Activated CD4-positive, alpha-beta T cell treated with anti-CD3 and anti-CD28 coated beads, Interleukin-2, amount 50 U/mL, for 1 hour (primary cell): ENCODE data around the gene GRM4.

Experiments
- DNase-seq: peaks from one replicate; pipeline ENCODE4 v3.0.0-alpha.2; 2020

The GRM4 gene

DNA sequence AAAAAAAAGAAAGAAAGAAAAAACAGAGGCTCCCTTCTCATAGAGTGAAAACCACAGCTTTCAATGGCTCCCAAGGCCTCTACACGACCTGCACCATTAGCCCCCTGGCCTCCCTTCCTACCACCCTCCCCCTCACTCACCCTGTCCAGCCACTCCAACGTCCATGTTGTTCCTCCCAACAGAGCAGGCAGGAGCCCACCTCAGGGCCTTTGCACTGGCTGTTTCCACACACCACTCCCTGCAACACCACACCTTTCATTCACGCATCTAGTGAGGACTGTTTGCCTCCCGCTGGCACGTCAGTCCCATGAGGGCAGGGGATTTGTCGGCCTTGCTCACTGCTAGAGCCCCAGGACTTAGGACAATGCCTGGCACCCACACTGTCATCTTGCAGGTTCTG, 39.5 kb downstream of the GRM4 start:
- no peak for DNase-seq

DNA sequence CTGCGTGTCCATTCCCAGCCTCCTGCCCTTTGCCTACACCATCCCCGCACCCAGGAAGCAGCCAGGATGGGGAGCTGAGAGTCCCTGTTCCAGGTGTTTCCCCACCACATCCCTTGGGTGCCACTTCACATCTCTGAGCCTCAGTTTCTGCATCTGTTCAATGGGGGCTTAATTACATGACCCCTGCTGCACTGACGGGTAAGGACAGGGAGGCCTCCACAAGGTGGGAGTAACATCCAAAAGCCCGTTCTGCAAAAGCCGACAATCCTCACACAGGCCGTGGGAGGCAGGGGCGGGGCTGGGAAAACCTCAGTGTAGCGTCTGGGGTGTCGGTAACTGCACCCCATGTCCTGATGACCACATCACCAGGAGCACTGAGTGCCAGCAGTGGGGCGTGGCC, 41.3 kb downstream of the GRM4 start:
- no peak for DNase-seq

- DNase-seq, result no peak
Measured at GRCh38 chr6:34104186-34104585, 41.7 kb downstream of the GRM4 start.

- no peak for DNase-seq
Measured at GRCh38 chr6:34103321-34103720, 42.6 kb downstream of the GRM4 start.

GRCh38 chr6:34102696-34103095, 43.2 kb downstream of the GRM4 start:
- no peak for DNase-seq

GRCh38 chr6:34102099-34102656, 43.7 kb downstream of the GRM4 start:
- DNase-seq, result no peak

DNA sequence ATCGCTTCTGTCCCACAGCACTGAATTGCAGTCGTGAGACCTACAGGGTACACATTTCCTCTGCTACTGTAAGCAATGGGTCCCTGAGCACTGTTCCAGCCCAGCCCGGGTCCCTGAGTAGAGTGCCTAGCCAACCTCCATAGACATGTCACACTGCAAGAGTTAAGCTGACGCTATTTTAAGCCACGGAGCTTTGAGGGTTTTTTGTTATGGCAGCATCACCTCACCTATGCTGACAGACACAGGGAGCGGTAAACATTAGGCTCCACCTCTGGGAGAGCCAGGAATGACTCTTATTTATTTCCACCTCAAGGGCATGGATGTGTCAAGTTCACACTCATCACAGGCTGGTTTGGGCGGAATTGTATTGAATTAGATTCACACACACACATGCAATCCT, 45.1 kb downstream of the GRM4 start:
- no peak for DNase-seq

DNA sequence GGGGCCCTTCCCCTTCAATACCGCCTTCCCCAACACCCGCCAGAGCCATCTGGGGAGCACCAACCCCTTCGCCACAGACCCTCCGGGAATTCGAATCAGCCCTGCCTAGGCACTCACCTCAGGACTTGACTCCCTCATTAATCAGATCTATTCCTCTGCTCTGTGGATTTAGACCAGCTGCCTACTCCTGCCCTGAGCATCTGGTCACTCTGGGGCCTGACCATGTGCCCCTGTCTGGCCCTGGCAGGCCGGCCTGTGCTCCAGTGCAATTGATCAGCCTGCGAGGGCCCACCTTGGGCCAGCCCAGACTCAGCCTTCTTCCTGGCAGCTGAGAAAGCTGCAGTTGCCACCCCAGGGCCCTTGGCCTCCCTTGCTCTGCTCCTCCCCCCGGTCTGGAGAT, 46.0 kb downstream of the GRM4 start:
- DNase-seq, result no peak

- no peak for DNase-seq
Measured at GRCh38 chr6:34098045-34098936, 47.6 kb downstream of the GRM4 start.

- DNase-seq, result no peak
Measured at GRCh38 chr6:34096814-34097213, 49.1 kb downstream of the GRM4 start.

DNA sequence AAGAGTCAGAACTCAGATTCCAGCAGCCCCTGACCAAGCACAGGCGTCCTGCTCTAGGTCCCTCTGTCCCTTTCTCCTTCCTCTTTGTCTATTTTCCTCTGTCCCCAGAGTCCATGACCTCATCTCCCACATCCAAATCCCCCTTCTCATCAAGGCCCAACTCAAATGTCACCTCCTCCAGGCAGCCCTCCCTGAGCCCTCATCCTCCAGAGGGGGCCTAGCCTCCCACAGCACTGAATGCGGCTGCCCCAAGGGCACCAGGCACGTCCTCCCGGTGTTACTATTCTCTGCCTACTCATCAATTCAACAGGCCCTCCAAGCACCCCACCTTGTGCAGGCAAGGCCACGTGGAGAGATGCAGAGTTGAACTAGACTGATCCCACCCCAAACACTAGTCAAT, 49.7 kb downstream of the GRM4 start:
- DNase-seq, result no peak

DNA sequence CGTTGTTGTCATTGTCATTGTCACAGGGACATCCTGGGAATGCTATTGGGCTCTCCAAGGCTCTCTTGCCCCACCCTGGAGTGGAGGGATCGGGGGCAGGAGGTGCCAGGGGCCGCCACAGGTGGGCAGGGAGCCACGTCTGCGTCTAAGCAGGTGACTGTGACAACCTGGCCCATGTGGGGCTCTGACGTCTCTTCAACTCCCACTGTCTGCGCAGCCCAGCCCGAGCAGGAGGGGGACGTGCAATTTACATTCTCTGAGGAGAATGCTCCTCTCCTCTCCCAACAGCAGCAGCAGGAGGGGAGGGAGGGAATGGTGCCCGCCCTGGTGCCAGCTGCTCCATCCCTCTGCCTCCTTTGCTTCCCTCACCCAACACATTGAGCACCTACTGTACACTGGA, 50.1 kb downstream of the GRM4 start:
- no peak for DNase-seq

GRCh38 chr6:34095136-34095505, 50.8 kb downstream of the GRM4 start:
- no peak for DNase-seq

GRCh38 chr6:34094474-34095135, 51.3 kb downstream of the GRM4 start:
- DNase-seq, result no peak

DNA sequence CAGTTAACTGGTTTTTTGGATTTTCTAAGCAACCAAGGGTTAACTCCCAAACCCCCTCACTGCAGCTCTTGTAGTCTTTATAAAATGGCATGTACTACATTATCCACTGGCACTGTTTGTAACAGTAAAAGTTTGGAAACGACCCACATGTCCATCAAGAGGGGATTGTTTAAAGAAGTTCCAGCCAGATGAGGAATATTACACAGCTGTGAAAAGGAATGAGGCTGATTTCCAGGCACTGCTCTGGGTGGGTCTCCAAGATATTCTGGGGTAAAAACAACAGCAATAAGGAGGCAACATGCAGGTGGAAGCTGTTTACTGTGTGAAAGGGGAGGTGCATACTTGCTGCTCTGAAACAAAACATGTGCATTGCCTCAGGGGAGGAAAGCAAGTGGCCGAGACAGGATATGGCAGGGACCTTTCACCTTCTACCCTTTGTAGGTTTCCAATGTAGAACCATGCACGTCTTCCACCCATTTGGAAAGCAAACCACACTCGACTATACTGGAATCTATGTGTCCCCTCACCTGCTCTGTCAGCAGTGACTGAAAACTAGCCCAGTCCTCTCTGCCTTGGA, 51.9 kb downstream of the GRM4 start:
- DNase-seq, result no peak

GRCh38 chr6:34093206-34093605, 52.7 kb downstream of the GRM4 start:
- DNase-seq, result no peak

DNA sequence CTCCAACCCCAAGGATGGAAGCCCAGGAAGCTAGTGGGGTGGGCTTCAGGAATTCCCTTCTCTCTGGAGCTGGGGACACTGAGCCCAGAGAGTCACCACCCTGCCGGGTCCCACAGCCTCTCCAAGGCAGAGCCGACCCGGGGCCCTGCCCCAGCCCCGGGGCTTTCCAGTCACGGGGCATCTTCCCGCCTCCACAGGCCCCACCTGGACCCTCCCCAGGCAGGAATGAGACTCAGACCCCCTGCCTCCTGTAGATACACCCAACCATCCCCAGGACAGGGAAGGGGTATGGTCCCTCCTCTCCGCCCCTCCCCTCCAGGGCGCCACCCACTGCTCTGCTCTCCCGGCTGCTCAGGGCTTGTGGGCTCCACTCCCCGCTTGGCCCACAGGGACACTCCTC, 53.3 kb downstream of the GRM4 start:
- DNase-seq, result no peak

GRCh38 chr6:34090935-34091334, 55.0 kb downstream of the GRM4 start:
- no peak for DNase-seq

GRCh38 chr6:34090529-34090928, 55.4 kb downstream of the GRM4 start:
- DNase-seq, result no peak

- no peak for DNase-seq
Measured at GRCh38 chr6:34086558-34086957, 59.3 kb downstream of the GRM4 start.

DNA sequence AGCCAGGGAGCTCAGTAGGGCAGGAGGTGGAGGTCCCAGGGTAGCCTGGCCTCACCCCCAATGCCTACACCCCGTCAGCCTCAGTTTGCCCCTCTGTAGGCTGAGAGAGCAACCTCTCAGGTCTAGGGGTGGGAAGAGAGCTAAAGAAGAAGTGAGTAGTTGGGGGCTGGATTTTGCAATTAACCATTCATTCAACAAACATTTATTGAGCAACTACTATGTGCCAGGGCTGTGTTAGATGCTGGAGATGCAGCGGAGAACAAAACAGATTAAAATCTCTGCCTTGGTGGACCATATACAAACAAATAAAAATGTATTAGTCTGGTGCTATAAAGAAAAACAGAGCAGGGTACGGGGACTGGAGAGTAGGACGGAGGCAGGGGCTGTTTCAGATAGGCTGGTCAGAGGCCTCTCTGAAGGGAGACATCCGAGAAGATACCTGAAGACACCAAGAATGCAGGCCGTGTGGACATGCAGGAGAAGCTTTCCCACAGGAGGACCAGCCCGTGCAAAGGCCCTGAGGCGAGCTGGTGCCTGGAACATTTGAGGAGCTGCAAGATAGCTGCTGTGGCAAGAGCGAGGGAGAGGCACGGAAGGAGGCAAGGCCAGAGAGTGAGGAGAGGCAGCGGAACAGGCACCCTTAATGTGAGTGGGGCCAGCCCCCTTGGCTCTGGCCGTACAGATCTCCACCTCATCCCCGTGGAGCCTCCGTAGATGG, 60.3 kb downstream of the GRM4 start:
- DNase-seq, result no peak

GRCh38 chr6:34084591-34085290, 61.1 kb downstream of the GRM4 start:
- DNase-seq, result no peak
